Mucosa of descending colon (tissue), 3 donors: ENCODE data around the gene LBX1. TPM values are rescaled to one million over a fixed set of nuclear protein-coding genes. Genes with fewer than 3 reads are reported as not detected.

Source experiments
- ATAC-seq: fragments of 200-7000 bp; cut with Tn5 transposase; one replicate; pipeline ENCODE4 v1.9.1; 2020; ENCODE audit warnings: mild to moderate bottlenecking, moderate library complexity
- DNase-seq, 3 donors: peaks; one replicate each; pipeline ENCODE4 v3.0.0-alpha.2; 2020
- H3K36me3 ChIP-seq: fragments of 200-600 bp; one replicate; pipeline ENCODE4 v1.8.0; 2021; ENCODE audit warnings: low read depth, mild to moderate bottlenecking
- H3K4me1 ChIP-seq: fragments of 200-600 bp; one replicate; pipeline ENCODE4 v1.8.0; 2021; ENCODE audit warnings: low read depth, mild to moderate bottlenecking
- H3K4me3 ChIP-seq: fragments of 200-600 bp; one replicate; pipeline ENCODE4 v1.8.0; 2021; ENCODE audit warnings: mild to moderate bottlenecking
- H3K9me3 ChIP-seq: fragments of 200-600 bp; one replicate; pipeline ENCODE4 v1.8.0; 2021; ENCODE audit warnings: mild to moderate bottlenecking
- intact Hi-C, 2 donors: fragments of 100-400 bp; cut with DNase I in 1 of 2; cut with micrococcal nuclease in 1 of 2; formaldehyde crosslinking; loops; one replicate each; pipeline versions ENCODE4 v1.11.0 to v1.11.1; 2022; cut with DNase I, micrococcal nuclease
- total RNA-seq, 3 donors: library from RNA; stranded (reverse); fragmentation: NEBNext Ultra II Directional in 2 of 3; extraction: Animal tissue kit (Norgen Biotek cat#: 25700) in 2 of 3; gene quantifications; one replicate each; pipeline versions ENCODE4 v1.2.1 to v1.2.4, GENCODE V29; 2021 to 2023
- TF ChIP-seq, protein P1 (sequence below): fragments of 200-600 bp; IDR thresholded peaks from one replicate; pipeline ENCODE4 v1.8.0; 2022; ENCODE audit warnings: antibody characterized with exemption, mild to moderate bottlenecking
- donor health status: DM: no; HTN: no; CAD: no; lungs with moderate emphysema.
- donor health status: DM: no; HTN: no; CAD: no.
- donor health status: DM: no; HTN: yes; CAD: no.

The LBX1 gene
- total RNA-seq, 3 donors from 2014 or later, result not detected

DNA sequence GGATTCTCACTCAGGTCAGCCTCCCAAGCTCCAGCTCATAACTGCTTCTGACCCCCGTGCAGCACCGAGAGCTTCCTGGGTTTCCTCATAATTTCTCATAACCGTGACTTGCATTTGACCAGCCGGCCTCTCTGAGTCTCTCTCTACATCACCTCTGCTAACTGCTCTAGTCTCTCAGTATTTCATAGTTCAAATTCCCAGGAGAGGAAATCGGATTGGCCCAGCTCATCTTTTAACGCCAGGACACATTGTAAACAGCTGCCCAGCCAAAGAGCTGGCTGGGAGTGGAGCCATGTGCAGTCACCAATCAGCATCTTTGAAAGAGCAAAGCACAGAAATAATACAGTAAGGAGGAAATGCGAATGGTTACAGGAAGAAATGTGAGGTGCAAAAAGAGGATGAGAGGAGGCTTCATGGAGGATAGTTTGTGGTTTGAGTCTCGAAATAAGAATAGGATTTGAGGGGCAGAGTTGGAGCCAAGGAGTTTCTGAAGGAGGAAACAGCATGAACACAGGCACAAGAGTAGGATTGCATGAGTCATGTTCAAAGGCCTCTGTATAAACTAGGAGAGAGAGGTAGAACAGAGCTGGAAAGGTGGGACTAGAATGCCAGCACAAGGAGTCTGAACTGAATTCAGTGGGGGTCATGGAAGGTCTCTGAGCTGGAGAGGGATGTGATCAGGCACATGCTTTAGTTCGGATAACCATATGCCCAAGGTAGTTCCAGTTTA is 15.2 kb upstream of the LBX1 start:
- Histone ChIP-seq H3K4me1 (no peaks in the 10 kb centered on the region), H3K4me3 (no peak overlapping the region), H3K9me3 (no peaks in the 10 kb centered on the region), H3K36me3 (no peaks in the 10 kb centered on the region)
- intact Hi-C loops, result no loop called here
- ATAC-seq, result no peak
- no peak for DNase-seq
- TF ChIP-seq, protein P1, sequence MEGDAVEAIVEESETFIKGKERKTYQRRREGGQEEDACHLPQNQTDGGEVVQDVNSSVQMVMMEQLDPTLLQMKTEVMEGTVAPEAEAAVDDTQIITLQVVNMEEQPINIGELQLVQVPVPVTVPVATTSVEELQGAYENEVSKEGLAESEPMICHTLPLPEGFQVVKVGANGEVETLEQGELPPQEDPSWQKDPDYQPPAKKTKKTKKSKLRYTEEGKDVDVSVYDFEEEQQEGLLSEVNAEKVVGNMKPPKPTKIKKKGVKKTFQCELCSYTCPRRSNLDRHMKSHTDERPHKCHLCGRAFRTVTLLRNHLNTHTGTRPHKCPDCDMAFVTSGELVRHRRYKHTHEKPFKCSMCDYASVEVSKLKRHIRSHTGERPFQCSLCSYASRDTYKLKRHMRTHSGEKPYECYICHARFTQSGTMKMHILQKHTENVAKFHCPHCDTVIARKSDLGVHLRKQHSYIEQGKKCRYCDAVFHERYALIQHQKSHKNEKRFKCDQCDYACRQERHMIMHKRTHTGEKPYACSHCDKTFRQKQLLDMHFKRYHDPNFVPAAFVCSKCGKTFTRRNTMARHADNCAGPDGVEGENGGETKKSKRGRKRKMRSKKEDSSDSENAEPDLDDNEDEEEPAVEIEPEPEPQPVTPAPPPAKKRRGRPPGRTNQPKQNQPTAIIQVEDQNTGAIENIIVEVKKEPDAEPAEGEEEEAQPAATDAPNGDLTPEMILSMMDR, result no peak

DNA sequence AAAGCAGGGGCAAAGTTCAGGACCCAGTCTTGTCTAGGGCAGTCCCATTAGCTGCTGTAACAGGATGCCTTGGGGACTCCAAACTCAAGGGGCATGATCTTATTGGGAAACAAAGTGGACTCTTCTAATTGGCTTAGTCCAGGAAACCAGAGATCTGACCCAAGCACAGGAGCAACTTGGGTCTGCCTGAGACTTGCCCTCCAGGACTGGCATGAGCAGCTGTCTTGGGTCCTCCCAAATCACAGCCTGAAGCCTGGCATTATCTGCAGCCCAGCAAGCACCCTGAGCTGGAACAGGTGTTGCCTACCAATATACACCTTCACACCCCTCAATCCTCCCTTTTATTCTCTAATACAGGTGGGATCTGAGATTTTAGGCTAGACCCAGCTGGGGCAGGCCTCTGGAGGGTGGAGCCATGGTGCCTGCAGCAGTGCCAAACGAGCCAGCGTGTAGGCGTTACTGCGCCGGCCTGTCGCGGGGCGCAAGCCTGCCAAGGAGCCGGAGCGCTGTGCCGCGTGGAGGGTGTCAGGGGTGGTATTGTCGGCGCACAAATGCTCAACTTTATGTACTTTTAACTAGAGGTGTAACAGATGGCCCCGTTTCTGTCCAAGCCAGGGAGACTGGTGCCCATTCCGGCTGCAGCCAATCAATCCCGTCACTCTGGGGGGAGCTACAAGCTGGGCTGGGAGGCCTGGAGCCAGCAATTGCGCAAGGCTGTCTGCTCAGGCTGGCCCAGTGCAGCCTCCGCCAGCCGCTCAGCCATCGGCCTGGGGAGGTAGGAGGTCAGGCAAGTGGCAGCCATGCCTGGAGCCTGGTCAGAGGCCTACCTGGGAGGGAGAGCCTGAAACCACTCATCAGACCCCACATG is 12.8 kb upstream of the LBX1 start:
- Histone ChIP-seq H3K4me1 (peaks cover 2% of the 10 kb centered on the region), H3K4me3 (no peak overlapping the region), H3K36me3 (no peaks in the 10 kb centered on the region), H3K9me3 (no peaks in the 10 kb centered on the region)
- ATAC-seq (no peak), DNase-seq (no peak)
- intact Hi-C loops, result no loop called here
- TF ChIP-seq, protein P1, result no peak

DNA sequence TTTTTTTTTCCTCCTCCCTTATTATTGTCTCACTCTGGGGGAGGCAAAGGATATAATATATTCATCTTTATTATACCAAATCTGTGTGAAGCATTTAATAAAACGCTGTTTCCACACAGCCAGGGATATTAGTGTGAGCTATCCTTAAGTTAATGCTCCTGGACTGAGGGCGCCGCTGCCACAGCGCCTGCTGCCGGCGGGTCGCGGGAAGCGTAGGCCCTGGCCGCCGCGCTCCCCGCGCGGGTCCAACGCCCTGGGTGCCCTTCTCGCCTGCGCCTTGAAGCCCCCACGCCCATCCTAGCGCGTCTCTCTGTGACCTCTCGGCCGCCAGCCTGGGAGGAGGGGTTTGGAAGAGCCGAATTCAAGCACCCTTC is 9.5 kb upstream of the LBX1 start:
- ATAC-seq, result peak; percentile 73
- Histone ChIP-seq H3K9me3 (no peaks in the 10 kb centered on the region), H3K4me1 (peaks cover 2% of the 10 kb centered on the region), H3K4me3 (no peak overlapping the region), H3K36me3 (no peaks in the 10 kb centered on the region)
- TF ChIP-seq, protein P1, result peak; percentile 64
- intact Hi-C loops, result no loop called here
- DNase-seq, result no peak

DNA sequence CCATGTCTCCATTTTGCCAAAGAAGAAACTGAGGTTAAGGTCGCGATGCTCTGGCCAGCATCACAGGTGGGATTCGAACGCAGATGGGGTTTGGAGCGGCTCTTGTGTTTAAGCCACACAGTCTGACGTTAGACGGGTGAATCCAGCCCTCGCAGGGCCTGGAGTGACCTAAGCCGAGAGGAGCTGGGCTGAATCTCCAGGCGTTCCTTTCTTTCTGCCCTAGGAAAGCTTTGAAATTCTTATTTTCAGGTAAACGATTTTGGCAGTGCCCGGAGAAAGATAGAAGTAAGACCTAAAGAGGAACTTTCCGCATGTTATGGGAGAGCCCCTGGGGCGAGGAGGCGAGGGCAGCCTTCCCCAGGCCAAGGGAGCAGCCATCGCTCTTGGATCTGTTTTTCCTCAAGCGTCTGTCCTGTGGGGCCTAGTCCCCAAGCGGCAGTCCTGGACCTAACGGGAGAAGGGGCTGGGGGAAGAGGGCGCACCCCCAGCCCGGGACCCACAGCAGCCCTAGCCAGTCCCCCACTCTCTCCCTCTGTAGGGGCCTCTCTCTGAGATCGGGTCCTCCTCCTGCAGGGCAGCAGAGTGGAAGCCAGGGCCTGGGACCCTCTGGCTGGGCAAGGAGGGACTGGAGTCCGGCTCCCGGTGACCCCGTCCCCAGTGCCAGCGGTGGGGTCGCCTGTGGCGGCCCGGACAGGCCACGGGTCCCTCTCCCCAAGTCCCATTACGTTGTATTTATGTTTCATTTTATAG is 8.9 kb upstream of the LBX1 start:
- Histone ChIP-seq H3K9me3 (no peaks in the 10 kb centered on the region), H3K4me3 (no peak overlapping the region), H3K4me1 (peaks cover 2% of the 10 kb centered on the region), H3K36me3 (no peaks in the 10 kb centered on the region)
- TF ChIP-seq, protein P1, result no peak
- intact Hi-C loops, result no loop called here
- DNase-seq (no peak), ATAC-seq (no peak)

DNA sequence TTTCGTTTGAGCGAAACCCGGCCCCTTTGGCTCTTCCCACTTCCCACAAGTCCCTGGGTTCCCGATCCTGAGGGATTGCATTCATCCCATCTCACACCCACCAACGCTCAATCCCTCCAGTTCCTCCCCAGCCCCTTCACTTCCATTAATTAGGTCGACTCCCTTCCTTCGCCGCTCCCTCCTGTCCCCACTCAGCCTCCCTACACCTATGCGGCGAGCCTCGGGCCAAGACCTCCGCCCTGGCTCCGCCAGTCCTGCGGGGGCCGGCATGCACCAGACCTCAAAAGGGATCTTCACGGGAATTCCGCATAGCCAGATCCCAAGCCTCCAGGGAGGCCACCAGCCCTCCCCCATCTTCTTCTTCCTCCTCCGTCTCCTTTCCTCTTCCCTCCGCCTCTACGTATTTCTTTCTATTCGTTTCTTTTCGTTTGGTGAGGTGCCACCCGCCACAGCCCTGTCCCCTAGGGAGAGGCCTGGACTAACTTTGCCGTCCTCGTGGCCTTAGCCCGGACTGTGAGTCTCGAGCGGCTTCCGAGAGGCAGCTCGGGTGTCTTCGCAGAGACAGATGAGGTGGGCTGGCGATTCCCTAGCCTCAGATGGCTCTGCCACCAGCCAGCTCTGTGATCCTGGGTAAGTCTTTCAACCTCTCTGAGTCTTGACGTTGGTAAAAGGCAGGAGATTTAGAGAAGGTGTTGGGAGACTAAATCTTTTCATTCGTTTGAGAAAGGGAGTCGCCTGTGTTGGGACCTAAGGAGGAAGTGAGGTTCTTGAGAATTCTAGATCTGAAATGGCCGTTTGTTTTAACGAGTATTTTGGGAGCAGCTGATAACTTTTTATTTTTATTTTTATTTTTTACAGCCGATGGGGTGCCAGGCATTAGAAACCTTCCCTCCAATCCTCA is 8.1 kb upstream of the LBX1 start:
- TF ChIP-seq, protein P1, result no peak
- DNase-seq, result no peak
- Histone ChIP-seq H3K4me1 (peaks cover 2% of the 10 kb centered on the region), H3K9me3 (no peaks in the 10 kb centered on the region), H3K36me3 (no peaks in the 10 kb centered on the region), H3K4me3 (no peak overlapping the region)
- intact Hi-C loops, result no loop called here
- ATAC-seq, result no peak
